Mucosa of descending colon (tissue), 3 donors: ENCODE measurements around the gene HIC1. TPM values are rescaled to one million over a fixed set of nuclear protein-coding genes. Genes with fewer than 3 reads are reported as not detected.

ENCODE experiments used
- ATAC-seq: fragments of 200-7000 bp; cut with Tn5 transposase; one replicate; pipeline ENCODE4 v1.9.1; 2020; ENCODE audit warnings: mild to moderate bottlenecking, moderate library complexity
- DNase-seq, 3 donors: peaks; one replicate each; pipeline ENCODE4 v3.0.0-alpha.2; 2020
- H3K36me3 ChIP-seq: fragments of 200-600 bp; one replicate; pipeline ENCODE4 v1.8.0; 2021; ENCODE audit warnings: low read depth, mild to moderate bottlenecking
- H3K4me1 ChIP-seq: fragments of 200-600 bp; one replicate; pipeline ENCODE4 v1.8.0; 2021; ENCODE audit warnings: low read depth, mild to moderate bottlenecking
- H3K4me3 ChIP-seq: fragments of 200-600 bp; one replicate; pipeline ENCODE4 v1.8.0; 2021; ENCODE audit warnings: mild to moderate bottlenecking
- H3K9me3 ChIP-seq: fragments of 200-600 bp; one replicate; pipeline ENCODE4 v1.8.0; 2021; ENCODE audit warnings: mild to moderate bottlenecking
- CTCF ChIP-seq: fragments of 200-600 bp; IDR thresholded peaks from one replicate; pipeline ENCODE4 v1.8.0; 2022; ENCODE audit warnings: antibody characterized with exemption, mild to moderate bottlenecking
- intact Hi-C, 2 donors: fragments of 100-400 bp; cut with DNase I in 1 of 2; cut with micrococcal nuclease in 1 of 2; formaldehyde crosslinking; loops; one replicate each; pipeline versions ENCODE4 v1.11.0 to v1.11.1; 2022; cut with DNase I, micrococcal nuclease
- total RNA-seq, 3 donors: library from RNA; stranded (reverse); fragmentation: NEBNext Ultra II Directional in 2 of 3; extraction: Animal tissue kit (Norgen Biotek cat#: 25700) in 2 of 3; gene quantifications; one replicate each; pipeline versions ENCODE4 v1.2.1 to v1.2.4, GENCODE V29; 2021 to 2023
- donor health status: DM: no; HTN: no; CAD: no; lungs with moderate emphysema.
- donor health status: DM: no; HTN: no; CAD: no.
- donor health status: DM: no; HTN: yes; CAD: no.

HIC1 gene
- total RNA-seq, 3 donors from 2014 or later = 6.0 to 28.9 (median 13.5) TPM

- no peaks in the 10 kb centered on the region for H3K9me3 ChIP-seq
- peaks cover 55% of the 10 kb centered on the region for H3K4me1 ChIP-seq
- no peaks in the 10 kb centered on the region for H3K36me3 ChIP-seq
- intact Hi-C loops = no loop called here
- no peak for TF ChIP-seq CTCF
- DNase-seq = peak; percentile 68 to 82 (median 81)
- H3K4me3 ChIP-seq = no peak overlapping the region
- peak; percentile 74 for ATAC-seq
Observed at GRCh38 chr17:2084036-2084765, 29.3 kb downstream of the HIC1 start.

- H3K4me1 ChIP-seq = peaks cover 55% of the 10 kb centered on the region
- ATAC-seq (peak; percentile 78), DNase-seq (peak; percentile 86 to 90 (median 87))
- no peaks in the 10 kb centered on the region for H3K36me3 ChIP-seq
- H3K9me3 ChIP-seq = no peaks in the 10 kb centered on the region
- H3K4me3 ChIP-seq = no peak overlapping the region
- intact Hi-C loops = no loop called here
- no peak for TF ChIP-seq CTCF
Observed at GRCh38 chr17:2084766-2085647, 30.1 kb downstream of the HIC1 start.

- intact Hi-C loops = no loop called here
- H3K9me3 ChIP-seq = no peaks in the 10 kb centered on the region
- H3K4me3 ChIP-seq = no peak overlapping the region
- H3K4me1 ChIP-seq = peaks cover 55% of the 10 kb centered on the region
- TF ChIP-seq CTCF = no peak
- DNase-seq (peak in 2 of 3 donors; percentile 44 to 53), ATAC-seq (no peak)
- H3K36me3 ChIP-seq = no peaks in the 10 kb centered on the region
Observed at GRCh38 chr17:2085648-2085949, 30.7 kb downstream of the HIC1 start.

GRCh38 chr17:2086306-2086705, 31.4 kb downstream of the HIC1 start:
- Histone ChIP-seq H3K36me3 (no peaks in the 10 kb centered on the region), H3K9me3 (no peaks in the 10 kb centered on the region), H3K4me3 (no peak overlapping the region), H3K4me1 (peaks cover 61% of the 10 kb centered on the region)
- intact Hi-C loops = no loop called here
- no peak for TF ChIP-seq CTCF
- no peak for DNase-seq
- no peak for ATAC-seq

- DNase-seq = peak in 1 of 3 donors; percentile 62
- no peaks in the 10 kb centered on the region for H3K9me3 ChIP-seq
- intact Hi-C loops = no loop called here
- no peak overlapping the region for H3K4me3 ChIP-seq
- ATAC-seq = no peak
- no peak for TF ChIP-seq CTCF
- H3K4me1 ChIP-seq = peaks cover 54% of the 10 kb centered on the region
- H3K36me3 ChIP-seq = no peaks in the 10 kb centered on the region
Observed at GRCh38 chr17:2087597-2088211, 32.8 kb downstream of the HIC1 start.
